Activated effector memory CD4-positive, alpha-beta T cell treated with anti-CD3 and anti-CD28 coated beads, Interleukin-2, amount 50 U/mL, for 16 hours (primary cell): ENCODE data around the gene OPRM1.

Experiments
- DNase-seq: peaks from one replicate; pipeline ENCODE4 v3.0.0-alpha.2; 2020

The OPRM1 gene

DNA sequence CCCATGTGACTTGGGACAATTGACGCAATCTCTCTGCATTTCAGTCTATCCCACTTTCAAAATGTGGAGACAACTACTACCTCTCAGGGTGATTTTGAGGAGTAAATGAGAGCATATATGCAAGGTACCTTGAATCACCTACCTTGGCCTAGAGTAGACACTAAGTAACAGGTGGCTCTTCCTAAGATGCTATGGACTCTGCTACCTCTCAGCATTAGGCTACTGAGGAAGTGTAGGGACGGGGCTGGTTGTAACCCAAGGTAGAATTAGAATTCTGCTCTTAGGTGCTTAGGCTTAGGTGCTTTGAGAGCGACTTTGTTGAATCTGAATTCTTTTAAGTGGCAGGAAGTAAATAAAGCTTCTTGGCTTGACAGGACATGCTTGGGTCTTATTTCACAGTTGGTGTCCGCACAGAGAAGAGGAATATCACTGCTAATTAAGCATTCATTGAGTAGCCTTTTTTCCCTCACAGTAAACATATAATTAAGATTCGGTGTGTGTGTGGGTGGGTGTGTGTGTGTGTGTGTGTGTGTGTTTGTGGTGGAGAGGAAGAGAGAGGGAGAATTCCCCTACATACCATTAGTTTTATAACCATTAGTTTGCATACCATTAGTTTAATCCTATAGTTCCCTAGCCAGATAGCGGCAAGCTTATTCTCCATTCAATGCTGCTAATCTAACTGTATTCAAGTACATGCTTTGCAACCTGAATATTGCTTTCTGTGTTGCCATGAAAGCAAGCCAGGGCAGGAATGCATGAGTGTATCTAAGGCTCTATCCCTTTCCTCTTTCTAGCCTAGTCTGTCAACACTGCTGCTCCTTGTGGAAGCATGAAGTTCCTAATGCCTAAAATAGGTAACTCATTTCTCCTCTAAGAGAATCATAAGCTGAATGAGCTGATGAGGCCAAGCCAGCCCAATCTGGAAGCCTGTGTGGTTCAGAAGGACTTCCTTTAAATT lies 205.0 kb downstream of the OPRM1 start:
- no peak for DNase-seq

DNA sequence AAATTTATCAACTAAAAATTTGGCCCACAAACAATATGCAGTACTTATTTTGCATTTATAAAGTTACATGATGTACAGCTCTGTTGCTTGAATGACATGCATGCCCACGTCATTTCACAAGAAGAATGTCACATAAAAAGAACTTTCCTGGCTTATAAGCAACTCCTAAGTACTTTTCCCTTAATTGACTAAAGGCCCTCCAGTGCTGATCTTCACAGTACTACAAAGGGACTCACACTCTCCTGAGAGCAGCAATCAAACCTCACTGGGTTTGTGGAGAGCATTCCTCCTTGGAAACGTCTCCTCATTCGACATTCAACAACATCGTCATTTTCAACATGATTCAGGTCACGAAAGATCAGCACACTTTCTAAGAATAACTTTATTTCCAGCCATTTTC lies 206.5 kb downstream of the OPRM1 start:
- no peak for DNase-seq

GRCh38 chr6:154246723-154247118 lies 207.7 kb downstream of the OPRM1 start:
- no peak for DNase-seq

DNA sequence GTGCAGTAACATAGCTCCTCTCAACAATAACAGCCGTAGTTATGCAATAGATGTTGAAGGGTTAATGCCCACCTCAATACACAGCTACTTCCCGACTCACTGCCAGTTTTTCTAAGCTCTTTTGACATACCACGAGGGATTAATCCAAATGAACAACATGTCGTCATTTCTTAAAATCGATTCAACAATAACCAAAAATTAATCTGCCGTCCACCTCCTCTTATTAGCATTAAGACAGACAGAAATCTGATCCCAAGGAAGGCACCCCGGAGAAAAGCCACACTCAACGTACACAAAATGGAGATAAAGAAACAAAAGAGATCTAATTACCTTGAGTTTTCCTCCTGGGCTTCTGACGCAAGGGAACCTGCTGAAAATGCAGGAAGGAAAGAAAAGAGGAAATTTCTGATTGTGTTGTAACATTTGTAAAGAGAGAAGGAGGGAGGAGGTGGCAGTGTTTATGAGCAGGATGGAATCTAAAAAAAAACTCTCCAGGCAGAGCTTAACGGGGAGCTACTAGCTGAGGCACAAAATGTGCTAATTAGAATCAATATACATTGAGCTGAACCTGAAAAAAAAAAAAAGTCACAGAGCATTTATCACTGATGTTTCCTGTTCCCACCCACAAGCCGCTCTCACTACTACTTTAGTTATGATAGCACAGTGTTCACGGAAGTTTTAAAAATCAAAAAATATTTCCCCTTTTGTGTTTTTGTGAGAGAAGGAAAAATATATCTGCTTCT lies 208.2 kb downstream of the OPRM1 start:
- peak; percentile 70 for DNase-seq

- DNase-seq, result peak; percentile 78
Observed at GRCh38 chr6:154249499-154250298, 210.7 kb downstream of the OPRM1 start.

DNA sequence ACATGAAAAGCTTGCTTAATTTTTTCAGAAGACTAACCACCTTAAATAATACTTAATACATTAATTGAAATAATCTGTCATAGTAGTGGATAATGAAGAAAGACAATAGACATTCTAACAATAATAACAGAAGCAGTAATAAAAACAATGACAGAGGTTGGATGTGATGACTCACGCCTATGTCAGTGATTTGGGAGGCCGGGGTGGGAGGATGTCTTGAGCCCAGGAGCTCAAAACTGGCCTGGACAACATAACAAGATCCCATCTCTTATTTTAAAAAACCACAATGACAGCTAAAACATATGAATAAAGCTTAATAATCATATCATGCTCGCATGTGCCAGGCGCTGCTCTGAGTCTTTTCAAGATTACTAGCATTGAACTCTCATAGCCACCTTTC lies 212.1 kb downstream of the OPRM1 start:
- DNase-seq, result no peak

DNA sequence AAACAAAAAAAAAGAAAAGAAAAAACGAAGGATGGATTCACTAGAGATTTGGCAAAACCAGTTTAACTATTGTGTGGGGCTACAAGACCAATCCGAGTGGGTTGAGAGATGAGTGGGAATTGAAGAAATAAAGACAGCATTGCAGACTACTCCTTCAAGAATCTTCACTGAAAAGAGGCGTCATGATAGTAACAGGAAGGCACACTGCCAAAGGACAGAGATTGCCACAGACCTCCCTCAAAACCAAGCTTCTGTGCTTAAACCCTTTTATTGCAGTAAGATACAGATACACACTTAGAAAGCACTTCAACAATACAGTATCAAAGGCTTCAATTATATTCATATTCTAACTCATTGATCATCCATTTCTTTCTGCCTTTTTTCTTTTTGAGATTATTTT lies 213.6 kb downstream of the OPRM1 start:
- no peak for DNase-seq

- DNase-seq, result no peak
Observed at GRCh38 chr6:154257067-154257466, 218.0 kb downstream of the OPRM1 start.

DNA sequence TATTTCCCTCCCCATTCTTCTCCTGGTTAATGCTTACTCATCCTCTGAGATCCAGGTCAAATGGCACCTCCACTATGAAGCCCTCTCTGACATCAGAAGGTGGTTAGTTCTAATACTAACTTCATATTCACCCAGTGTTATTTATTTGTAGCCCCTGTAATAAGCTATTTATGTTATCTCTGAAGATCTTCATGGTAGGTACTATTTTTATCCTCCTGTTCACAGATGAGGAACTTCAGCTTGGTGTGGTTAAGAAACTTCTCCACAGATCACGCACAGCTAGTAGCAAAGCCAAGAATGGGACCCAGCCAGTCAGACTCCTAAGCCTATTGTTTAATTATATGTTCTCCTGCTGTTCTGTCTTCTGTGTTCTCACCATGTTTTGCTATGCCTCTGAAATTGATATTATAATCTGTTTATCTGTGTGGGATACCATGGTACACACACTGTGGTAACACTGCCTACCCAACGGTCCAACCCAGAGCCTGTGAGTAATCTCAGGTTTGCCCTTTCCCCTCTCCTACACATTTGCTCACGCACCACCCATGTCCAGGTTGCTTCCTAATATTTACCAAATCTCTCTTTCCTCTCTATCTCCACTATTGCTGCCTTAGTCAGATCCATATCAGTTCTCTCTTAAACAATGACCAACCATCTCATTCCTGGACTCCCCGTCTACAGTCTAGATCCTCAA lies 219.2 kb downstream of the OPRM1 start:
- DNase-seq, result no peak

GRCh38 chr6:154261688-154262397 lies 222.8 kb downstream of the OPRM1 start:
- no peak for DNase-seq

DNA sequence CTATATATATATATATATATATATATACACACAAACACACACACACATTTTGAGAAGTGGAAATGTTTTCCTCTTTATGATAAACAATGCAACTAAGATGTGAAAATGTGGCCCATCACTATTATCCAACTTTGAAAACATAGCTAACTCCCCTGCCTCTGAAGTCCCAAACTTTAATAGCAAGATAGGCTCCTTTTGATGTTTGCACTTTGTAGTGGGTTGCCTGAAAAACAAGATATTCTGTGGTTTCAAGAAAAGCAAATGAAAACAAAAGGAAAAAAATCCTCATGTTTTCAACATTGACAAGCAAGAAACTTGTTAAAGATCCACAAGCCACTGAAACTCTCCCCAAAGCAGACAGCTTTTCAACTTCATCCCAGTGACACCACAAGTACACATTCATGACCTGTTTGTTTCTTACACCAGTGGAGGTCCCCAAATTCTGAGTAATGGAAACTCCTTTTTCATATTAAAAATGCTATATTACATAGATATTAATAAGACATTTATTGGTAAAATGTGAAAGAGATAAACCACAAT lies 227.6 kb downstream of the OPRM1 start:
- no peak for DNase-seq

GRCh38 chr6:154267508-154268106 lies 228.6 kb downstream of the OPRM1 start:
- no peak for DNase-seq

DNA sequence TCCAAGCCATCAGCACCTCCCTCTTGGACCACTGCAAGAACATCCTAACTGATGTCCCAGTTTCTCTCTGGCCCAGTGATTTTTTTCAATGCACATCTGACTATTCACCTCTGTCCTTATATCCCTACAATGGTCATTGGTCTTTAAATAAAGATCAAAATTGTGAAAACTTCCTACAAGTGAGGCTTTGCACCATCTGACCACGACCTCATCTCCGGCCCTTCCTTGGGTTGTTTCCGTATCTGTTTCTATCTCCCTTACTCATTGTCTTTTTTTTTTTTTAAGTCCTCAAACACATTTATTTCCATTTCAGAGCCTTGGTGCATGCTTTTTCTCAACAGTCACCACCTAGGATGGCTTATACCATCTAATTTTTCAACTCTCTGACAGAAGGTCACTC lies 229.4 kb downstream of the OPRM1 start:
- DNase-seq, result no peak

DNA sequence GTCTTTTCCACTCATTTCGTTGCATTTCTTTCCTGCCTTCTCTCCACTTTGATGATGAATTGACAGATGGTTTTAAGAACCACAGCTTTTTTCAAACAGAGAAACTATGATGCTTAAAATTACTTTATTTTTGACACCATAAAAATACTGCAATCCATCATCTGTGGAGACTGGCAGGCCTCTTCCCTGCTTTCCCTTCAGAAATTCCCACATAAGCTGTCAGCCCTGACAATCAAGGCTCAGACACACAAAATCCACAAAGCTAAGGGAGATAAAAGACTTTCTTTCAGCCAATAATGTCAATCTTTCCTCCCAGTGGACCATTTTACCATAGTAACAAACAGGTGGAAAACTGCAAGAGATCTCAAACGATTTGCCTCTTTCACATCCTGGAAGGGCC lies 235.1 kb downstream of the OPRM1 start:
- no peak for DNase-seq

DNA sequence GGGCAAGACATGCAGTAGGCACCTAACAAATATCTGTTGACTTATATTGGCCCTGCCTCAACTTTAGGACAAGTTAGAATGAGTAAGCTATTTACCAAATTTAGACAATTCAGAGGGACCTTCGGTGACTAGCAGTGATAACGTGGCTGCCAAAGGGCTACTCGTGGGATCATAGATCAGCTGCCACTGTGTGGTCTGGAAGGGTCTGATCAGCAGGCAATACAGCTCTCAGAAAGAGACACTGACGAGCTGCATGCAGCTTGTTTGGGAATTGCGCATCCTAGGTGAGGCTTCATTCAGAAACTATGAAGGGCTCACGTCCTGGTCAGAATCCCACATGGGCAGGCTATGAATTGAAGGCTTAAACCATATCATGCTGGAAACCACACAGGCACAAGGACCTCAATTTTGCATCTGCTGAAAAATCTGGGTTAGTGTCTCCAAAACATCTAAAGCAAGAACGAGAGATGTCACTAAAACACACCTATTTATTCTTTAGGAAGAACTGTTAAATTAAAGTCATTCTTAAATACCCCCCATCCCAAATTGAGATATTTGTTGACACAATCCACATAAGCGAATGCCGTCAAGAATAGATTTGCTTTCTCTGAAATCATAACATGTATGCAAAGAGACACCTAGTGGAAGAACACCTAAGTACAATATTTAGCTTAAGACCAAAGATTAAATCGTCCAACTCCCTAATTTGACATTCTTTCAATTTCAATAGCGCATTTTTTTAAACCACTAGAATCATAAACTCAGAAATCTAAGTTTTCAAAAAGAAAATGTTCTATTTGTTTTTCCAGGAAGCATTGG lies 238.0 kb downstream of the OPRM1 start:
- DNase-seq, result no peak

DNA sequence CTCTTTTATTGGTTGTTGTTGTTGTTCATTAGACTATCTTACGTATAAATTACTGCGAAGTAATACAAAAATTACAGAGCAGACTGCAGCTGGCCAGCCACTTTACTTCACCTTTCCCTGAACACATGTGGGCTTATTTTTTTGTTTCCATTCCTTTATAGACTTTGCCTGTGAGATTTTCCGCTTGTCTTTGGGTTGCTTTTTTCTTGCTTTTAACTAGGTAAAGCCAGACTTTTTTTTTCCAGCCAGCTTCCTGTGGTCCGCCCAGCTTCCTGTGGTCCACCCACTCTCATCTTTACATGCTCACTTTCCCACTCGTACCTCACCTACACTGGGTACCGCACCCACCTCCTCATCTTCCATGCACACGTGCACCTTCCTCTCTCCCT lies 238.6 kb downstream of the OPRM1 start:
- DNase-seq, result peak; percentile 72

DNA sequence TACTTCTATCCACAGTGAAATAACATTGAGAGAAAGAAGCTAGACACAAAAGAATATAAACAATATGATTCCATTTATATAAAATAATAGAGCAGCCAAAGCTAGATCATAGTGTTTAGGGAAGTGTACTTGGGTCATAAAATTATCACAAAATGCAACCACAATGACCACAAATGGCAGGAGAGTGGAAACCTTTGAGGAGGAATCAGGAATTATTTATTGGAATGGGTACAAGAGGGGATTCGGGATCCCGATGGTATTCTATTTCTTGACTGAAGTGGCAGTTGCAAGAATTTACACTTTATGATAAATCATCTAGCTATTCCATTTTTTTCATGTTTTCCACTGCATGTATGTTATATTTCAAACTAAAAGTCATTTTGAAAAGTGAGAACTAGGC lies 241.5 kb downstream of the OPRM1 start:
- DNase-seq, result no peak

- no peak for DNase-seq
Observed at GRCh38 chr6:154284313-154284853, 245.3 kb downstream of the OPRM1 start.

GRCh38 chr6:154285826-154286225 lies 246.8 kb downstream of the OPRM1 start:
- no peak for DNase-seq
